Astrocyte (in vitro differentiated cells and primary cell): Measurements from ENCODE around the gene F5.

ENCODE experiments used
- CTCF ChIP-seq: IDR thresholded peaks from 2 replicates; pipeline ENCODE4 v1.5.1; 2011; ENCODE audit warnings: low read depth, mild to moderate bottlenecking, inconsistent platforms, low read length, moderate library complexity; ENCODE audit not compliant: insufficient read depth
- EZH2 ChIP-seq: IDR thresholded peaks from 2 replicates; pipeline ENCODE4 v1.6.1; 2012; ENCODE audit warnings: mild to moderate bottlenecking, low read length, inconsistent platforms; ENCODE audit not compliant: insufficient read depth

GRCh38 chr1:169570172-169570574, 16.1 kb downstream of the F5 start:
- no peak for TF ChIP-seq CTCF
- TF ChIP-seq EZH2 = no peak
